Liver (tissue), 9 donors: ENCODE results near the gene USP48. TPM values are rescaled to one million over a fixed set of nuclear protein-coding genes. Genes with fewer than 3 reads are reported as not detected.

ENCODE experiments used
- DNase-seq: peaks from one replicate; pipeline ENCODE4 v3.0.0-alpha.2; 2017; ENCODE audit warnings: low spot score
- H3K27ac ChIP-seq, 2 donors: one replicate each; pipeline ENCODE4 v1.7.0; 2013; ENCODE audit warnings: inconsistent platforms in 2 of 2, low read length in 2 of 2, control low read depth in 1 of 2, low read depth in 1 of 2, mild to moderate bottlenecking in 1 of 2
- H3K27me3 ChIP-seq, 4 donors: one replicate each; pipeline versions ENCODE4 v1.6.1 to v1.7.0; 2013; ENCODE audit warnings: low read length in 3 of 4, inconsistent platforms in 1 of 4, mild to moderate bottlenecking in 1 of 4, moderate library complexity in 1 of 4; ENCODE audit not compliant: control insufficient read depth in 4 of 4, insufficient read depth in 4 of 4
- H3K36me3 ChIP-seq, 4 donors: one replicate each; pipeline versions ENCODE4 v1.6.1 to v1.7.0; 2013; ENCODE audit warnings: low read length in 3 of 4, mild to moderate bottlenecking in 3 of 4, low read depth in 1 of 4, moderate library complexity in 1 of 4; ENCODE audit not compliant: control insufficient read depth in 4 of 4, insufficient read depth in 3 of 4
- H3K4me1 ChIP-seq, 4 donors: one replicate each; pipeline versions ENCODE4 v1.6.1 to v1.7.0; 2013; ENCODE audit warnings: low read length in 3 of 4, mild to moderate bottlenecking in 3 of 4, moderate library complexity in 1 of 4; ENCODE audit not compliant: control insufficient read depth in 4 of 4, insufficient read depth in 4 of 4
- H3K4me3 ChIP-seq, 3 donors: one replicate each; pipeline versions ENCODE4 v1.6.1 to v1.7.0; 2013; ENCODE audit warnings: low read length in 3 of 3, control low read depth in 1 of 3, low read depth in 1 of 3, mild to moderate bottlenecking in 1 of 3
- H3K9ac ChIP-seq, 2 donors: one replicate each; pipeline ENCODE4 v1.7.0; 2013; ENCODE audit warnings: low read length in 2 of 2, mild to moderate bottlenecking in 2 of 2, moderate library complexity in 2 of 2, control low read depth in 1 of 2, low read depth in 1 of 2
- H3K9me3 ChIP-seq, 4 donors: one replicate each; pipeline versions ENCODE4 v1.6.1 to v1.7.0; 2013; ENCODE audit warnings: low read length in 3 of 4; ENCODE audit not compliant: control insufficient read depth in 4 of 4
- ATF3 ChIP-seq: IDR thresholded peaks from 2 replicates; pipeline ENCODE4 v1.6.1; 2016; ENCODE audit warnings: antibody characterized with exemption
- HNF4A ChIP-seq, 2 donors: conservative IDR thresholded peaks; 2 replicates each; pipeline ENCODE4 v1.6.1; 2016; ENCODE audit warnings: antibody characterized with exemption in 2 of 2, mild to moderate bottlenecking in 2 of 2
- JUND ChIP-seq, 2 donors: IDR thresholded peaks; 2 replicates each; pipeline ENCODE4 v1.6.1; 2016; ENCODE audit warnings: antibody characterized with exemption in 2 of 2
- MAX ChIP-seq: IDR thresholded peaks from 2 replicates; pipeline ENCODE4 v1.6.1; 2016; ENCODE audit warnings: antibody characterized with exemption
- NR2F2 ChIP-seq: IDR thresholded peaks from 2 replicates; pipeline ENCODE4 v1.6.1; 2016; ENCODE audit warnings: antibody characterized with exemption
- RXRA ChIP-seq, 2 donors: IDR thresholded peaks; 2 replicates each; pipeline ENCODE4 v1.6.1; 2017 to 2018; ENCODE audit warnings: antibody characterized with exemption in 2 of 2, mild to moderate bottlenecking in 1 of 2
- SP1 ChIP-seq: IDR thresholded peaks from 2 replicates; pipeline ENCODE4 v1.6.1; 2018; ENCODE audit warnings: antibody characterized with exemption, mild to moderate bottlenecking
- TAF1 ChIP-seq: conservative IDR thresholded peaks from 2 replicates; pipeline ENCODE4 v1.6.1; 2016; ENCODE audit warnings: antibody characterized with exemption, mild to moderate bottlenecking
- ZBTB33 ChIP-seq: IDR thresholded peaks from 2 replicates; pipeline ENCODE4 v1.6.1; 2016; ENCODE audit warnings: antibody characterized with exemption
- WGBS: extraction: QIAGEN DNeasy Blood & Tissue Kit; methylation state at CpG from one replicate; pipeline ENCODE4 v1.1.7; 2013; 5-methylcytosine and 5-hydroxymethylcytosine counted together
- polyA plus RNA-seq, 2 donors: library from polyadenylated mRNA; stranded (reverse) in 1 of 2; unstranded in 1 of 2; fragments of 200-250 nt in 1 of 2; fragments of >200 nt in 1 of 2; fragmentation: Nextera tagmentation in 1 of 2; extraction: Ambion mirVana in 1 of 2; gene quantifications; one replicate each; pipeline versions ENCODE4 v1.2.1 to v1.2.3, GENCODE V29; 2013 to 2015
- total RNA-seq, 2 donors: library from RNA; depleted of rRNA; stranded (reverse); fragments of >200 nt; gene quantifications; one replicate each; pipeline ENCODE4 v1.2.3, GENCODE V29; 2014
- donor health status: healthy.
- donor health status: healthy.
- donor health status: healthy.
- donor health status: healthy.
- donor health status: healthy.

USP48 gene
- total and polyA plus RNA-seq, 4 donors = 7.8 to 34.9 (median 23.1) TPM

- no peak for TF ChIP-seq MAX
- no peak for TF ChIP-seq ATF3
- TF ChIP-seq NR2F2 = no peak
- no peak for TF ChIP-seq JUND (IDR thresholded peaks at IDR 0.05)
- no peak for TF ChIP-seq ZBTB33
- TF ChIP-seq SP1 = no peak
These were observed 148.0 kb downstream of the USP48 start (continued) for GRCh38 chr1:21634806-21635535.

GRCh38 chr1:21633992-21634805 lies 148.8 kb downstream of the USP48 start:
- Histone ChIP-seq H3K9ac (no peak overlapping the region), H3K27ac (peak overlapping the region in 1 of 2 donors; percentile 56), H3K36me3 (no peaks in the 10 kb centered on the region), H3K4me3 (no peak overlapping the region), H3K9me3 (no peaks in the 10 kb centered on the region), H3K4me1 (peaks cover 0 to 17% (median 12%) of the 10 kb centered on the region in 4 donors), H3K27me3 (no peaks in the 10 kb centered on the region)
- no peak for DNase-seq
- TF ChIP-seq JUND (IDR thresholded peaks at IDR 0.05) = no peak
- TF ChIP-seq RXRA (IDR thresholded peaks at IDR 0.05) = peak in 1 of 2 donors; percentile 63
- WGBS = 53% methylated on average over 18 of the region's 18 CpGs

GRCh38 chr1:21633141-21633755 lies 149.7 kb downstream of the USP48 start:
- Histone ChIP-seq H3K4me3 (no peak overlapping the region), H3K9ac (no peak overlapping the region), H3K36me3 (no peaks in the 10 kb centered on the region), H3K4me1 (peaks cover 0 to 17% (median 11%) of the 10 kb centered on the region in 4 donors), H3K9me3 (no peaks in the 10 kb centered on the region), H3K27me3 (no peaks in the 10 kb centered on the region), H3K27ac (no peak overlapping the region)
- 80% methylated on average over 7 of the region's 7 CpGs for WGBS
- no peak for DNase-seq
- TF ChIP-seq MAX = no peak
- TF ChIP-seq HNF4A (conservative IDR thresholded peaks at IDR 0.05) = no peak
- no peak for TF ChIP-seq TAF1
